CD4-positive, alpha-beta T cell treated with Interleukin-4 for 1 hour (primary cell): Measurements from ENCODE around the gene PWWP2B.

Source experiments
- DNase-seq, 2 donors: peaks; one replicate each; pipeline ENCODE4 v3.0.0-alpha.2; 2020 to 2022

The PWWP2B gene

DNA sequence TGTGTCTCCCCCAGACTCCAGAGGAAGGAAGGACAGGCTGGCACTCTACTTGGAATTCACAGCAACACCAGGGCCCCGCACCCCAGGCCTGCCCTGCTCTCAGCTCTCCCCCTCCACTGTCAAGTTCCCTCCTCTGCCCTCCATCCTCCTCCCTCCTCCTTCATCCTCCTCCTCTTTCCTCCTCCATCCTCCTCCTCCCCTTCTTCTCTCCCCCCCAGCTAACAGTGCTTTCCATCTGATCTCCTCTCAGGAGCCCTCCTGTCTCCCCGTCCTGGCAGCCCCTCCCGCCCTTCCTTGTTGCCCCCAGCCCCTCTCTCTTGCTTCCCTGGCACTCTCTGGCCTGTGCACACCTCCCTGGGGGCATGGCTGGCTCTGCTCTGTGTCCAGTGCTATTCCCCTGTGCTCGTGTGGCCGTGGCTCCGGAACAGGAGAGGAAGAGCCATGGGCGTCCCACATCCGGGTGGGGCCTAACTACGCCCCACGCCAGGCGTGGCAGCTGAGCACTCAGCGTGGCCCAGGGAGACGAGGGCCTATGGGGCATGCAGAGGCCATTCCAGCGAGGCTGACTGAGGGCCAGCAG is 64.2 kb downstream of the PWWP2B start:
- DNase-seq, result no peak

DNA sequence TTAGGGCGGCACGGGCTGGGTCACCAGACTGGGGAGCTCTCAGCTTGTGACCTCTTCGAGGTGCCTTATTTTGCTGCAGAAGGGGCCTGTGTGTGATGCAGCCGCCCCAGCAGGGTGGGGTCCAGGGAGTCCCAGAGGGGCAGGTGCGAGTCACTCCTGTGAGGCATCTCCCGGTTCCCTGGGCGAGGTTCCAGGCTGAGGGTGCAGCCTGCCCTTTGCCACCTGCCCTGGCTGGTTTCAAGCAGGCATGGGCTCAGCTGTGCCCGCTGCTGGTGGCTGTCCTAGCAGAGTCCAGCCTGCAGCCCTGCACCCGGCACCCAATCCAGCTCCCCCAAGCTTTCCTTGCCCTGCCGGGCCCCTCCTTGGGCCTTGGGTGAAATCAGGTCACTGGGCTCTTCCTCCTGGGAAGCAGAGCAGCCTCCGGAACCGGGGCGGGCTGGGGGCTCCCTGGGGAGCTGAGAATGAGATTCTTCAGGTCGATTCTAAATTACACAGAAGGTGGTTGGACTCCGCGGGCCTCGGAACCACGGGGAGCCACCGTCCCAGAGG is 64.8 kb downstream of the PWWP2B start:
- no peak for DNase-seq

GRCh38 chr10:132462463-132463332 is 65.7 kb downstream of the PWWP2B start:
- no peak for DNase-seq

DNA sequence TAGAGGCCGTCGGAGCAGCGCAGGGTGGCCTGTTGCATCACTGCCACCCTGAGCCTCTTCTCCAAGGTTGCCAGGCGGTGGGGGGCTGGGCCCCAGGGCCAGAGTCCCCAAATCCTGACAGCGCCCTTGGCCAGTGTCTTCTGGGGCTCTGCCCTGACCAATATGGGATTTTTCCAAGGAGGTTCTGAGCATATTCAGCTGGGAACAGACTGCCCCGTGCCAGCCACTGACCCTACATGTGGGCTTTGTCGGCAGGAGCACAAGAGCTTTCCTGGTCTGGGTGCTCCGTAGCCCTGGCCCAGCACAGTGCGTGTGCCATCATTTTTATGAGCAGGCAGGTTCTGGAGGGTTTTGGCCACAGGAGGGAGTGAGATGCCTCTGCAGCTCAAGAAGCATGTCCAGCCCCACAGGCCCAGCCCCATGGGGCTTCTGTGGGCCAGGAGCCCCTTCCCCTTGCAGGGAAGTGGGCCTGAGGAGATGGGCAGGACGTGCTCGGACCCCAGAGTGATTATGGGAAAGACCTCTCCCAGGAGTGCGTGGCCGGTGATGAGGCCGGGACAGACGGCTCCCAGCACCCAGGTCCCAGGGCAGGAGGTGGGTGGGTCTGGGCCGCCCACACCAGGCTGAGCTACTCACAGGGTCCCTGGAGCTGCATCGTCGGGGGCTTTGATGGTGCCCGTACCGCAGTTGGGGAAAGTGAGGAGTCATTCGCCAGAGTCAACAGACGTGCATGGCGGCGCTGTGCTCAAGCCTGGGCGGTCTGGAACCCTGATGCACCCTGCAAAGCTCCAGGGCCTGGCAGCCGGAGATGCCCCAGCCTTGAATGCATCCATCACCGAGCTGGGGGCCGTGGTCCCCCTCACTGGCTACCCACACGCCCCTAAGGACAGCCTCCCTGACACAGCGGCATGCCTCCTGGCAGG is 66.6 kb downstream of the PWWP2B start:
- DNase-seq, result no peak

GRCh38 chr10:132464256-132465192 is 67.5 kb downstream of the PWWP2B start:
- DNase-seq, result no peak

DNA sequence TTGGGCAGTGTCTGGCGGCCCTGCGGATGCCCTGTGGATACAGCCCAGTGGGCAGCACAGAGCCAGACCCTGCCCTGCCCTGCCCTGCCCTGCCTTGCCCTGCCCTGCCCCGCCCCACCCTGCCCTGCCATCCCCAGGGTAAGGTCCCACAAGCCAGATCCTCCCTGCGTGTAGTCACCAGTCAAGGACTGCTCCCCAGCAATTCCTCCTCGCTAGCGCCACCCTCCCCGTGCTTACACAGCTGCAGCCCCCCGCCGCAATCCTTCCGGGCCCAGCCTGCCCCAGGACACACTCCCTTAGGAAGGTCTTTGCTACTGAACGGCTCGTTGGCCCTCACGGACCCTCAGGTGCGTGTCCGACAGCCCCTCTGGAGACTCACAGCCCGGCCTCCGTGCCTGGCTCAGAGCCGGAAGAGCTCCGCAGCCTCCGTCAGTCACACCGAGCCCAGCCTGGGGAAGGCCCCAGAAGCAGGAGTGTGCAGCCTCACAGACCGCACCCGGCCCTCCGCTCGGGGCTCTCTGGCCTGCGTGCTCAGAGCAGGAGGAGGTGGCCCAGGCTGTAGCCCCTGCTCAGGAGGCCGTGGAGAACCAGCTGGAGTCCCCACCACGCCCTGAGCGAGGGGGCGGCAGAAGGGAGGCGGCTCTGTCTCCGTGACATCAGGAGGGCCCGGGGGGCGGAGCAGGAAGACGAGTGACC is 68.3 kb downstream of the PWWP2B start:
- DNase-seq, result no peak

DNA sequence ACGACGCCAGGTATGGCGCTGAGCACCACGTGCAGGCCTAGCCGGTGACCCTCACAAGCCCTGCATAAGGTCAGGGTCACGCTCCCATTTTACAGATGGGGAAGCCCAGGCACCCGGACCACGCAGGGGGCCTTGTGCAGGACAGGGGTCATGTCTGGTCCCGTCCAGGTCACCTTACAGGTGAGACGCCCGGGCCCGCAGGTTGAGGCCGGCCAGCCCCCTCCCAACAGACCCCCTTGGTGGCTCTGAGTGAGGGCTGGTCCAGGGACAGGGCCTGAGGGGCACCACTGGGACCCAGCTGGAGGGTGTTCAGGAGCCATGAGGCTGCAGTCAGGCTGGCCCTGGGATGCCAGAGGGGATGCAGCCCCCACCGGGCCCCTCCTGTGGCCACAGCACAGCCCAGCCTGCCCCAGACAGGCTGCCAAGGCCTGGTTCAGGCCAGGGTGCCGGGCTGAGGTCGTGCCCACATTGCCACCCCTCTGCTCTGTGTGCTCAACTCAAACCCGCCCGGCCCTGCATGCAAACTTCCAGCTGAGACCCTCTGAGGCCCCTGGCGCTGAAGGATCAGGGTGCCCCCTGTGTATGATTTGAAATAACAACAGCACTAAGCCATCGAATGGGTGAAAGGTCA is 69.0 kb downstream of the PWWP2B start:
- DNase-seq, result no peak

- DNase-seq, result no peak
These were observed 69.8 kb downstream of the PWWP2B start for GRCh38 chr10:132466520-132467463.
